SHP77 (cell line): Measurements from ENCODE around the gene KIF26B.

Experiments used
- DNase-seq, 2 experiments: peaks; one replicate each; lab custom pipeline; 2025; lab: John Stamatoyannopoulos, UW

The KIF26B gene

GRCh38 chr1:245571815-245572294, 417.1 kb downstream of the KIF26B start:
- no peak for DNase-seq

- DNase-seq = no peak
Measured at GRCh38 chr1:245572709-245573108, 417.9 kb downstream of the KIF26B start.

GRCh38 chr1:245575710-245576109, 420.9 kb downstream of the KIF26B start:
- no peak for DNase-seq

- no peak for DNase-seq
Measured at GRCh38 chr1:245576323-245576722, 421.5 kb downstream of the KIF26B start.

GRCh38 chr1:245577191-245578157, 422.7 kb downstream of the KIF26B start:
- no peak for DNase-seq

- no peak for DNase-seq
Measured at GRCh38 chr1:245578308-245578707, 423.5 kb downstream of the KIF26B start.

- no peak for DNase-seq
Measured at GRCh38 chr1:245578771-245579170, 424.0 kb downstream of the KIF26B start.

- DNase-seq = no peak
Measured at GRCh38 chr1:245579881-245580280, 425.1 kb downstream of the KIF26B start.

- no peak for DNase-seq
Measured at GRCh38 chr1:245580651-245581050, 425.9 kb downstream of the KIF26B start.

GRCh38 chr1:245582026-245582425, 427.2 kb downstream of the KIF26B start:
- no peak for DNase-seq

GRCh38 chr1:245583081-245583480, 428.3 kb downstream of the KIF26B start:
- DNase-seq = no peak

GRCh38 chr1:245583575-245584330, 429.0 kb downstream of the KIF26B start:
- DNase-seq = peak in 1 of 2 experiments; percentile 1

- DNase-seq = no peak
Measured at GRCh38 chr1:245585252-245585959, 430.6 kb downstream of the KIF26B start.

- DNase-seq = no peak
Measured at GRCh38 chr1:245587435-245588115, 432.8 kb downstream of the KIF26B start.

GRCh38 chr1:245588116-245588639, 433.4 kb downstream of the KIF26B start:
- no peak for DNase-seq

- no peak for DNase-seq
Measured at GRCh38 chr1:245589316-245589715, 434.5 kb downstream of the KIF26B start.

- no peak for DNase-seq
Measured at GRCh38 chr1:245589906-245590305, 435.1 kb downstream of the KIF26B start.

GRCh38 chr1:245590726-245591125, 435.9 kb downstream of the KIF26B start:
- DNase-seq = no peak

GRCh38 chr1:245591346-245592188, 436.8 kb downstream of the KIF26B start:
- DNase-seq = no peak

- no peak for DNase-seq
Measured at GRCh38 chr1:245592189-245592460, 437.3 kb downstream of the KIF26B start.
